ENCODE data around the gene SLC16A5.

Gene SLC16A5

DNA sequence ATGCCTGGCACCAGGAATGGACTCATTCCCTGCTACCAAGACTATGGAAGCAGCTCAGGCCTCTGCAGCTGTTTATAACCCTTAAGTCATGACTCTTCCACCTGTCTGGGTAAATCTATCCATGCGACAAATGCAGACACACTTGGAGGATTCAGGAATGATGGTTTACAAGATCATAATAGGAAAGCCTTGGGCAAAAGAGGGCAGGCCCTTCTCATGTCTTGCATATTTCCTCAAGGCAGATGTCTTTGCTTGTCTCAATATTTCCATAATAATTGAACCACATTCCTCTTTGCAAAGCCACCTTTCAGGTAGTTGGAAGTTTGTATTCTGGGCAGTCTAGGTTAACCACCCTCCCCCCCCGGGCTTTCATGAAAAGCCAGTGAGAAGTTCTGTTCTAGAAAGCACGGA is 67.4 kb downstream of the SLC16A5 start:
- no peak for DNase-seq (ENCODE audit: low read depth in 3 of 3, low spot score in 1 of 3)
